GM18861 (cell line): ENCODE results near the gene FRMD4A.
A peak's percentile ranks its signal among the peaks of the same experiment; 100 is the strongest.

Experiments
- ATAC-seq: cut with Tn5 transposase; IDR thresholded peaks from one replicate; pipeline ENCODE4 v1.9.1; 2021; ENCODE audit not compliant: unreplicated experiment

Gene FRMD4A

DNA sequence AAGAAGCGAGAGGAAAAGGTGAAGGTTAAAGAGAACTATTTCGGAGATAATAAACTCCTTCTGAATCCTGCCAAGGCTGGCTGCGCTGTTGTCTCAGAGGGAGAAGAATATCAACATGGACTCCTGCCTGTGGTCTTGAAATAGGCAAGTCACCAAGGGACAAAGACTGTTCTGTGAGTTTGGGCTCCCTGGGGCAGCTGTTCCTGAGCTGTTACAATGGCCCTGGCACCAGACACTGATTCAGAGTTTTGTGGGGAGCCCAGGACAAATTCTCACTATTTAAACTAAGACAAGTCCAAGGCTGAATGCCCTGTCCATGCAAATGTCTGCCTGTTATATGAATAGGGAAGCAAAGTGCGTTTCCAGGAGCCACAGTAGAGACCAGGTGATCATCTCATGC, 662.6 kb downstream of the FRMD4A start:
- ATAC-seq: no peak

DNA sequence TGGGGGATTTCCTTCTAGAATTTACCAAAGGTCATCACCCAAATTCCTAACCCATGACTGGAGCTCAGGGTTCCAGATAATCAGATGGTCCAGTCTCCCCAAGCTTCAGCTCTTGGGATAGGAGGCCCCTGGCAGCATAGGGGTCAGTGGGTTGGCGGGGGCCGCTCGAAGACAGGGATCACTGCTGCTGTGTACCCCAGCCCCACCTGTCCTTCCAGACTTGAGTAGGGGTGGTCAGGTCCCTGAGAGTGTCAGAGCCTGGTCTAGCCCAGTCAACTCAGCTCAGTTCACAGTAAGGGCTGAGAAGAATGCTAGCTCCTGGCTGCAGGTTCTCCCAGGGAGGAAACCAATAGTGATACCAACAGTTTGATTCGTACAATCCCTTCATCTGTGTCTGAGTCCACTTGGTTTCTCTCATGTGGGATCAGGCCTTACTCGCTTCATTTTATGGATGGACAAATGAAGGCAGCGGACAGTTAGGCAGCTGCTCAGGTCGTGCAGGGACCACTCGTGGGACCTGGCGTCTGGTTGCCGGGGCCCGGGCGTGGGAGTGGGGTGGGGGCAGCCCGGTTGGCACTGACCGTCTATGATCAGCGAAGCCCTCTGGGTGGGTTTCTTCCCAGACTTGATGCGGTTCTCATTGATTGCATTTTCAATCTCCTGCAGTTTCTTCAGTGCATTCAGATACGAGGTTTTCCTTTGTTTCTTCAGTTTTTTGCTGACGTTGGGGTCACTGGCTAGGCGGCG, 665.0 kb downstream of the FRMD4A start:
- no peak for ATAC-seq

DNA sequence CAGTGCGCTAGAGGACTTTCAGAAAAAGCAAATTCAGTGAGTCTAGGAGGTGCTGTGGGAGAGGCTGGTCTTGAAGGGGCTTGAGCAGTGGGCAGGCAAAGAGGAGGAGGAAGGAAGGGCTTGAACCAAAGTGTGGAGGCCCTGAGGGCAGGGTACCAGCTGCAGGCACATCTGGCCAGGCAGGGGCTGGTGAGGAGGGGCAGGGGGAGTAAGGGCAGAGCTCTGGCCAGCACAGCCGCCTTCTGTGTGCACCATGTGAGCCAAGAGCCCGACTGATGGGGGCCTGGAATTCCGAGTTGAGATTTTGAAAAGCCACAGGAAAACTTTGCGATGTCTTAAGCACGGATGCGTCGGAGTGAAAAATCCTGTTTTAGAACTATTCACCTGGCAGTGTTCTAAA, 669.5 kb downstream of the FRMD4A start:
- no peak for ATAC-seq

DNA sequence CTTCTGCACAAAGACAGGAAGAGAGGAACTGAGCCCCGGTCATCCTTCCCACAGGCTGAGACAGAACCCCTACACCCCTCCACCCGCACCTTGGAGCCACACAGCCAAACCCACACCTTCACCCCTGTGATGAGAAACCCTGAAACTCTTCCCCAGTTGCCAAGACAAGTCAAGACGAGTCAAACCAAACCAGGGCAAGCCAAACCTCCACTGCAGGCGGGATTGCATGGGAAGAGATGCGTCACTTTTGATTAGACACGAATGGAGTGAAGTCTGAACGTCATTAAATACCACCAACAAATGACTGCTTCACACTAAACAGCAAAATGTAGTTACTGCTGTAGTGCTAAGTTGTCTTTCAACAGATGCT, 670.2 kb downstream of the FRMD4A start:
- no peak for ATAC-seq

DNA sequence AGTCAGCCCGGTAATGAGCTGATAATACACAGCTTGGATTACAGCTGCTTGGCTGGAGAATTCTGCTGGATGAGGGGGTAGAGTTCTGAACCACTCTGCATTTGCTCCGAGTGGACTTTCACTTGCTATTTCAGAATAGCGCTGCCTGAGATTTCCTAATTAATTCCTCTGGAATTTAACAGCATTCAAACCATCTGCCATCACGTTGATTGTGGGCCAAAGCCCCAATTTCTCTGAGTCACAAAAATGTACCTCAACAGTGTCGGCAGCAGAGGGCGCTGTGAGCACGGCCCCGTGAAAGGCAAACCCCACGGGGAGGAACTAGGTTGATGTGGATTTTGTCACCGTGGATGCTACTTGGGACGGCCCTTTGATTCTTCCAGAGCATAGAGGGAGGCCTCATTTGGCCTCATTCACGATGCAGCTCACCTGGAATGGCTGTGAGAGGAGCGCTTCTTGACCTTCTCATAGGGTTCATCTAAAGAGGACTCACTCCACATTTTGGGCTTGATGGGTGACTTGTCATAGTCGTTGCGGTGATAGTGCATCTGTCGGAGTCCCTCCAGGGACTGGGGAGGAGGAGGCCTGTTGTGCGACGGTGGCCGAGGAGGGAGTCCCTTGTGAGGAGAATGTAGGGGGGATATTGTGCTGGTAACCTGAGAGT, 670.7 kb downstream of the FRMD4A start:
- ATAC-seq: peak; percentile 60

DNA sequence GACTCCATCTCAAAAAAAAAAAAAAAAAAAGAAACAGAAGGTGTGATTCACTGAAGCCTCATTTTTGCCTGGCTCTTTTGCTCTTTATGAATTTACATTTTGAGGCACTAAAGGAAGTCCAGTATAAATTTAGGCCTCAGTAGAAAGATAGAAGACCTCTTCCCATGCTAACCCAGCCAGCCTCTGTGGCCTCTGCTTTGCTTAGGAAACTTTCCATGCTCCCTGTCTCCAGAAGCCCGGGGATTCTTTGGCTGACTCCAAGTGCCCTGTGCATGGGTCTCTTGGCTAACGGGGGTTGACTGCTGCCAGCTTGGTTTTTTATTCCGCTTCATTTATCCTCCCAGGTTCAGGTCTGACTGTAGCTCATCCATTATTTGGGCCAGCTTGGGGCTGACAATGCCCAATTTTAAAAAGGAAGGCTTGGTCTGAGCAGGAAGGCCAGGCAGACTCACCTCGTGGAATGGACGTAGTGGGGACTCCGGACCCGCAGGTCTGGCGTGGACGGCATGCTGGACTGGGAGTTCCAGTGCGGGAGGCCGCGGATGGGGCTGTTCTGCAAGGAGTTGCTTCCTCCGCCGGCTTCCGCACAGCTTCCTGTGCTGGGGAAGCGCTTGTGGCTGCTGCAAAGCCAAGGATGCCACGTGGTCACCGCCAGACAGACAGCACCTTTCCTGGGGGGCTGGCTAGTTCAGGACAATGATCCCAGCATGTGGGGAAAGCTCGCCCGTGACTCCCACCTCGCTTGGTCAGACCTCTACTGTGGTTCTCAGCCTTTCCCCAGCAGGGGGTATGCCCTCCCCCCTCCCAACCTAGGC, 671.6 kb downstream of the FRMD4A start:
- no peak for ATAC-seq

DNA sequence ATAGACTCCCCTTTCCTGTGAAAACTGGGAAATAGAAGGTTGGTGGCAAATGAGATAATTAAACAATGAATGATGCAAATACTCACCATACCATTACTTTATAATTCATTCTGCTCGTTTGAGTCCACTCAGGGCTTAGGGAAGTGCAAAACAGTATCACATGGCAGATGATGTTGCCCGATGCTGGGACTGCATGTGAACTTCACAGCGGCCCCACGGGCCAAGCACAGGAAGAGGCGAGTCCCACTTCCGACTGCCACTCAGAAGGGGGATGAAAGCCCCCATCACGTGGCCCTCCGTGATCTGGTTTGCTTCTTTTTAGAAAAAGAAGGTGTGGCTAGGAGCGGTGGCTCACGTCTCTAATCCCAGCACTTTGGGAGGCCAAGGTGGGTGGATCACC, 672.5 kb downstream of the FRMD4A start:
- no peak for ATAC-seq

DNA sequence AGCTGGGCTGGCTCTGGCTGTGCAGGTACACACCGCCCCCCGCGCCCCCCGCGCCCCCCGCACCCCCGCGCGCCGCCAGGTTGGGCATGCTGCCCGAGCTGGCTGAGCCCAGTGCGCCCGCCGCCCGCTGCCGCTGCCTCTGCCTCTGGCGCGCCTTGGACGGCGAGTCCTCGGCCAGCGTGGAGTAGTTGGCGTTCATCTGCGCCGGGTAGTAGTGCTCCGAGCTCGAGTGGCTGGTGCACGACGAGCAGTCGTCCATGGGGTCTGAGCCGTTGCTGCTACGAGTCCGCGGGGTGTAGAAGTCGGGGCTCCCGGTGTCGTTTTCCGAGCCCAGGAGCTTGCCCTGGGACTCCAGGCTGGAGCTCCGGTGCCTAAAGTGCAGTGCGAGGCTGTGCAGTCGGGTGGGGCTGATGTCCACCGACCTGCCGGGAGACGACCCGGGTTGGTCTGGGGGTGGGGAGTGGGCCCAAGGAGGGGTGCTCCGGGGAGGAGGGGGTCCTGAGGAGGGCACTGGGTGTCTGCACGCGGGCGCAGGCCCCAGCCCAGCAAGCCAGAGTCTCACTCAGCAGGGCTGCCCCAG, 673.5 kb downstream of the FRMD4A start:
- no peak for ATAC-seq

DNA sequence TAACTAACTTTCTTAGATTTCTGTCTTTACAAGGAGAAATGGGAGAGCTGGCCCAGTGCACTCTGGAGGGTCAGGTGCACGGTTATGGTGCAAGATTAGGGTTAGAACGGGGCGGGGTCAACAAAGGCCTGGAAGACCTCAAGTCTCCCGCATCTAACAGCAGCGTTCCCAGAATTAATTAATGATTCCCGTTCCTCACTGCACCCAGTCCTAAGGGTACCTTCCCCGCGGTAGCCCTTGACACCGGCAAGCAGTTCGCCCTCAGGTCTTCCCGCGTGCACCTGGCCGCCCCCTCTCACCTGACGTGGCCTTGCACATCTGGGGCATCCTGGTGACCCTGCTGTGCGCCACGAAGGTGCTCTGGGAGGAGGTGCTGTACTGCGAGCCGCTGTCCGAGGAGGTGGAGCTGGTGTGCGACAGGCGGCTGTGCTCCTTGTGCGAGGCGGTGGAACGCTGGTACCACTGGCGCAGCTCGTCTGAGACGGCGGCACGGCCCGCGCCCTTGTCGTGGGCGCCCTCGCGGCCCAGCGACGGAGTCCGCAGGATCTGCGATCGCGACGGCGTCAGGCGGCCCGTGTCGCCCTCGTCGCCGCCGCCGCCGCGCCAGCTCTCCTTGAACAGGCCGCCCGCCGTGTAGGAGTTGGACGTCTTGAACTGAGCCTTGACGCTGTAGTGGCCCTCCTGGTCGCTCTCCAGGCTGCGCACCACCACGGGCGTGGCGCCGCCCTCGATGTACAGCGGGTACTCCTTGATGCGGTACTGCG, 674.2 kb downstream of the FRMD4A start:
- no peak for ATAC-seq

DNA sequence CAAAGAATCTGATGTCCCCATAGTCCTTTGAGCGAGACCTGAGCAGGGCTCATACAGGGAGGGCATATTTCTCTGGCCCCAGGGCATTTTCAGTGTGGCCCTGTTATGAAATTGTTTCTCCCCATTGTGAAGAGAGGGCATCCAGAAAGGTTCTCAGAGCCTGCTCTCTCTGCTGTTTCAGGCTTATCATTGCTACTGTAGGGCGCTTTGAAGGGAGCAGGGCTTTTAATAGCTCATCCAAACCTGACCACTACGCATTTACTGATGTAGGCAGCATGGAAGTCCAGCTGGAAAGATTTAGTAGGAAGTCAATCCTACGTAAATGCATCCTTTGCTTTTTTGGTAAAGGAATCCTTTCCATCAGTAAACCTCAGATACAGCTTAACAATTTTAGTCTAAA, 675.9 kb downstream of the FRMD4A start:
- ATAC-seq: no peak

DNA sequence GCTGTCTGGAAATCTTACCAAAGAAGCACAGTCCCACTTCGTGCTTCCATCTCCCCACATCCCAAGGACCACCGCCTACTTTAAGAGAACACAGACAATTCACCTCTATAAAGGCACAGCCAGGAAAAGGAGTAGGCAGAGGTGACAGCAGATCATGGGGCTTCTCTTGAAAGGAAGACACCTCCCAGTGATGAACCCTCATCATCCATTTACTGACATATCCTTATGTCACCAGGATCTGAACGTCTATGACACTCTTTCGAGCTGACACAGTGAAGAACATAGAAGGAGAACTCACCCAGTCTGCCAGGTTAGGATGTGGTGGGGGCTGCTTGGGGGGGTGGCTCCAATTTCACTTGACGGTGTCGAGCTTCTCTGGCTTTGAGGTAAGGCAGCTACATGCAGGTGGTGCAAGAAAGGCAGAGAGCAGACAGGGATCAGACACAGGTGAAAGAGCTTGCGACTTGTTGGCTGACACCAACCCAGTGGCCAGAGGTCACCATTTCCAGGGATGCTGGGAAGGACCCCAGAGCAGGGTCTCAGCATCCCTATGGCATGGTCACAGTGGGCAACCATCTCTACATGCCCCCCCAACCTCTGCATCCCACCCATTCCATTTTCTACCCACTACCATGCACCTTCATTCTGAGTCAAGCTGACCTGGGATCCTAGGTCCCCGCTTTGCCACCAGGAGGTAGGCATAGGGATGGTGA, 676.5 kb downstream of the FRMD4A start:
- ATAC-seq: no peak

DNA sequence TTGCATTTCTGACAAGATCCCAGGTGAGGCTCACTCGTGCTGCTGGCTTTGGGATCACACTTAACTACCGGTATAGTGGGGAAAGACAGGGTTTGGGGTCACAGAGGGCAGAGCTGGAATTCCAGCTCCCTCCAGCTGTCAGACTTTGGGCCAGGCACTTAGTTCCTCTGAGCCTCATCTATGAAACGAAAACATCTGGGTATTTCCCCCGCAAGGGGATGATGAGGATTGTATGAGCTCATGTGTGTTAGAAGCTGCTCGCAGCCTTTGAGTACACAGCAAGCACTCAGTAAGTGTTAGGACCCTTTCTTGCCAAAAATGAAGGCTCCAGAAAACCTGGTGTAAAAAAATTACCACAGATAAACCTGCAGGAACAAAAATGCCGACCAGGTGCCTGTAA, 677.9 kb downstream of the FRMD4A start:
- ATAC-seq: no peak

DNA sequence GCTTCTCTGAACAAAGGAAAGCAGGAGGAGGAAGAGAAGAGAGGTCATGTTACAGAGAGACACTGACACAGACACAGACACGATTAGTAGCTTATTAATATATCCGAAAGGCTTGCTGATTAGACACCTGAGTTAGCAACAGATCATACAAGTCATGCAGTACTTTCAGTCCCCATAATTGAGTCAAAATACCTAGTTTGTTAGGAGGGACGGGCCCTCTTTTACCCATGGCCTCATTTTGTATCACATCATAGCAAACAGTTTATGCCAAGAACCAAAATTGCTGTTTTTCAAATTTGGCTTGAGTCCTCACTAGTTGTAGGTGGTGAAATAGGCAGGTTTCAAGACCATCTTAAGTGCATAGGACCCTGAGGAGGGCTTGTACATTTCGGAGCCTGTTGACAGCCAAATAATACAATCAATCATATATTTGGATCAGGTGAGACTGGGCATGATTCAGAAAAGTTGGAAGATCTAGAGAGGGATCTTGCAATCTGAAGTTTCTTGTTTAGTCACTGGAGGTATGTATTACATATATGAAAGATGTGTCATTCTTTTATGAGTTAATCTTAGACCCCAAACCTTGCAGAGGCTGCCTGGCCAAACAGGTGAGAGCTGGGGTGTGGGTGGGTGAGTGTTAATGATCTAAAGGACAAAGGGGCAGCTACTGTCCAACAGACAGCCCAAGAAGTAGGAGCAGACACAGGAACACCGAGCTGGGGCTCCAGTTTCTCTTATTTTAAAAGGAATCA, 678.6 kb downstream of the FRMD4A start:
- ATAC-seq: no peak

DNA sequence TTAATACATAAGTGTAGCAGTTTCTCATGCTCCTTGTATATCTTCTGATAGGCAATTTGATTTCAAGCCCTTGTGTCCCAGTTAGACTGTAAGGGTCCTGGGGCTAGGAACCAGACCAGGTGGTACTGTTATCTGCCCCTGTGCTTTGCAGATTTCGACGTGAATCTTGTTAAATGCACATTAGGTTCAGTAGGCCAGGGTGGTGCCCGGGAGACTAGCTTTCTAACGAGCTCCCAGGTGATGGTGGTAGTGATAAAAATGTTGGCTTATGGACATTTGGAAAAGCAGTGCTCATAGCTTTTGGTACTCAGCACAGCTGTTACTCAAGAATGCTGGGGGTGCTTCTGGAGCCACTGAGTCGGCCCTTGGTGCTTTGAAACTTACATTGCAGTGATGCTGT, 679.8 kb downstream of the FRMD4A start:
- ATAC-seq: no peak

DNA sequence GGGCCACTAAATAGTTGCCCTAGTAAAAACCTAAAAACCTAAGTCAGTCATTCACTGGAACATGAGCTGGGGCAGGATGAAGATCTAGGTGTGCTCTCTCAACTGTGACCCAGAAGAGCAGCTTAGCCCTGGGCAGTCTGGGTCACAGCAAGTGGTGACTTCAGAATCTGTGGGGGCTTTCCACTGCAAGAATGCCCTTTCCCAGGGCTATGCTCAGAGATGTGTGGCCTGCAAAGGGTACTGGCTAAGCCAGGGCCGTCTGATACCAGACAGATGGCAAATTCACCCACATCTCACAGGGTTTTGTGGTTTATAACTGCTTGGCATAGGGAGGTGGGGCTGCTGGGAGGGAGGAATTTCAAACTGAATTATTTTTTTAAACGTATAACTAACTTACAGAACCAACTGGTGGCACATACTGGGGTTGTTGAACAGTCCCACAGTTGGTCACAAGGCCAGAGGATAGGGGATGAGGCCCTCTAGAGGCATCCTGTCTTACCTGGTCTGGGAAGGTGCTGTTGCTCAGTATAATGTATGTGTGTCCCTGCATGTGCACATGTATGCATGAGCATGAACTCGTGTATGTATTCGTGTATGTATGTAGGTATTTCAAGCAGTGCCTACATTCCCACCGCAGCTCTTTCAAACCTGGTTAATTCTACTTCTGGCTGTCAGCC, 680.7 kb downstream of the FRMD4A start:
- ATAC-seq: no peak

DNA sequence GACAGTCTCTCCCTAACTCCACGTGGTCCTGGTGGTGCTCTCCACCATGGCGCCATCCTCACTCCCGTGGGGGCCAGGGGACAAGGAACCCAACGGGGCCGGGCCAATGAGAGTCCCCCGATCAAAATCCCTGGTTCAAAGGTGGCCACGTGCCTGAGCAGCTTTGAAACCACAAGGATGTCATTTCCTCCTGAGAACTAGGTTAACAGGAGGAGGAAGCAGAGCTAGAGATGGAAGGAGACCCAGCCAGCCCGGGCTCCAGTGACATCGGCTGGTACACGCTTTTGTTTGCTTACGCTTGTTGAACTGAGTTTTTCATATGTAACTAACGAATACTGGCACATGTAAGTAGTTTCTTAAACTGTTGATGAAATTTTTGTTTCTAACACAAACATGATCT, 682.3 kb downstream of the FRMD4A start:
- no peak for ATAC-seq

DNA sequence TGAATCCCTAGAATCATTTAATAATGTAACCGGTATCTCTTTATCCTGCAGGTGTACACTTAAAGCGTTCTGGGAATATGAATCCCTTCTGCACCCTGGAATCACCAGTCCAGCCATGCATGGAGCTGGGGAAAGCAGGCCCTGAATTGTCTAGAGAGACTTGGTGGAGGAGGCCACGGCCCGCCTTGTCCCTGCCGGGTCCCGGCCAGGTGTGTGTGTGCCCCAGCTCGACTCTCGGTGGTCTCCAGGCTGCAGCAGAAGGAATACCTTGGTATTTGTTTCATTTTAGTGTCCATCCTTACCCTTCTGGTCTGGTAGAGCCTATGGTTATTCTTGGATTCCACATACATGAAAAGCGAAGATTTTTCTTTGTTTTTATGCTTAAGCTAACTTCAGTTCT, 685.9 kb downstream of the FRMD4A start:
- no peak for ATAC-seq

DNA sequence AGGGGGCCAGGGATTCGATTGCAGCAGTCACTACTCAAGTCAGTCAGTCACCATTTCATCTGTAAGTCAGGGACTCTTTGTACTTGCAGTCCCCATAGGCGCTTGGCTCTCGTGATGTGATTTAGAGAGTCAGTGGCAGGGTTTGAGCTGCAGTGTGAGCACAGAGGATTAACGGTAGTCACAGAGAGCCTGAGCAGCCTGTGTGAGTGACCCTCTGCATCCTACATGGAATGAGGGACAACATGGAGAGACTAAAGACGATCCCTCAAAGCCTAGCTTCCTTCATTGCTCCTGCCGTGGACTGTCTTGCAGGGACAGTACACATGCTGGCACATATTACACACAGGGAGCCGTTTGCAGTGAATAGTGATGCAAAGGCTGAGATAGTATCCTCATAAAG, 687.7 kb downstream of the FRMD4A start:
- no peak for ATAC-seq

DNA sequence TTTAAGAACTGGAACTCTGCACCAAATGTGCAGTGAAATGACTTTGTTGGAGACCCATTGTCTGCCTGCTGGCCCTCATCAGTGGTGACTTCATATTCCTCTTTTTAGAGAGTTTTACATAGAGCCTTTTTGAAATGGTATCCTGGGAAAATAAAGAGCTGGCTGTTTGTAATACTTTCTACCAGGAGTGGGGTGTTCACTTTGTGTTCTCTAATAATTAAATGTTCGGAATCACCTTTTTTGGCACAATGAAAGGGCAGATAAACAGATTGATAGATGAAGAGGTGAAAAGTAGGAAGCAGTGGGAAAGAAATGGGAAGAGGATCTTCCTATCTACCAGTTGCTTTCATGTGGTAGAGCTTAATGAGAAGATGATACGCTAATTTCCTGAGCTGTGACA, 688.4 kb downstream of the FRMD4A start:
- no peak for ATAC-seq
